ENCODE data around the gene TPST2. TPM values are rescaled to one million over a fixed set of nuclear protein-coding genes. Genes with fewer than 3 reads are reported as not detected.
"Not testable (repeated sequence)": the region's sequence is repeated elsewhere in the genome, so short reads cannot be mapped to it uniquely, and the experiment has no call there.

TPST2 gene
- total RNA-seq, 4 donors from 2014 or later, result 39.1 to 83.4 (median 60.6) TPM

GRCh38 chr22:26529345-26529744 lies 60.6 kb downstream of the TPST2 start:
- Histone ChIP-seq H3K4me1 (no peaks in the 10 kb centered on the region), H3K9me3 (no peaks in the 10 kb centered on the region), H3K4me3 (no peak overlapping the region), H3K36me3 (peaks cover 0 to 76% (median 5%) of the 10 kb centered on the region in 3 donors), H3K27me3 (no peaks in the 10 kb centered on the region), H3K27ac (no peak overlapping the region)
- WGBS, 2 donors, result 68 to 72% methylated on average over 2 of the region's 2 CpGs
- TF ChIP-seq POLR2A (IDR thresholded peaks at IDR 0.05) (no peak), EP300 (IDR thresholded peaks at IDR 0.05) (peak in 1 of 2 donors; percentile 16)
- DNase-seq (ENCODE audit: low spot score in 2 of 2), result no peak

GRCh38 chr22:26528518-26528917 lies 61.4 kb downstream of the TPST2 start:
- not testable (repeated sequence) for H3K27me3 ChIP-seq; H3K4me3 ChIP-seq; DNase-seq (ENCODE audit: low spot score in 2 of 2); H3K4me1 ChIP-seq; H3K27ac ChIP-seq; H3K9me3 ChIP-seq
- H3K36me3 ChIP-seq, result peaks cover 0 to 76% (median 5%) of the 10 kb centered on the region in 3 donors
- WGBS, 2 donors, result 87 to 91% methylated on average over 9 of the region's 9 CpGs

GRCh38 chr22:26527574-26528465 lies 62.1 kb downstream of the TPST2 start:
- no peak for TF ChIP-seq CTCF (IDR thresholded peaks at IDR 0.05)
- TF ChIP-seq EP300 (IDR thresholded peaks at IDR 0.05), result no peak
- no peak for TF ChIP-seq POLR2A (IDR thresholded peaks at IDR 0.05)

GRCh38 chr22:26527167-26527566 lies 62.8 kb downstream of the TPST2 start:
- no peak for DNase-seq (ENCODE audit: low spot score in 2 of 2)
- no peaks in the 10 kb centered on the region for H3K9me3 ChIP-seq
- TF ChIP-seq EP300 (IDR thresholded peaks at IDR 0.05), result no peak
- TF ChIP-seq POLR2A (IDR thresholded peaks at IDR 0.05), result no peak
- no peak for TF ChIP-seq CTCF (IDR thresholded peaks at IDR 0.05)
- H3K4me3 ChIP-seq, result no peak overlapping the region
- no peaks in the 10 kb centered on the region for H3K4me1 ChIP-seq
- H3K36me3 ChIP-seq, result peaks cover 0 to 67% (median 3%) of the 10 kb centered on the region in 3 donors
- no peaks in the 10 kb centered on the region for H3K27me3 ChIP-seq
- no peak overlapping the region for H3K27ac ChIP-seq
- 58 to 67% methylated on average over 3 of the region's 3 CpGs for WGBS, 2 donors

More at GRCh38 chr22:26527574-26528465, 62.1 kb downstream of the TPST2 start:
- H3K36me3 ChIP-seq, result peaks cover 0 to 73% (median 5%) of the 10 kb centered on the region in 3 donors
- no peak overlapping the region for H3K27ac ChIP-seq
- no peak overlapping the region for H3K4me3 ChIP-seq
- H3K27me3 ChIP-seq, result no peaks in the 10 kb centered on the region
- H3K4me1 ChIP-seq, result no peaks in the 10 kb centered on the region
- no peak for DNase-seq (ENCODE audit: low spot score in 2 of 2)
- H3K9me3 ChIP-seq, result no peaks in the 10 kb centered on the region
- WGBS, 2 donors, result 72 to 73% methylated on average over 15 of the region's 15 CpGs

- Histone ChIP-seq H3K36me3 (peaks cover 0 to 56% (median 0%) of the 10 kb centered on the region in 3 donors), H3K4me1 (no peaks in the 10 kb centered on the region), H3K27ac (no peak overlapping the region), H3K9me3 (no peaks in the 10 kb centered on the region), H3K27me3 (no peaks in the 10 kb centered on the region), H3K4me3 (no peak overlapping the region)
- no peak for DNase-seq (ENCODE audit: low spot score in 2 of 2)
- 87 to 88% methylated on average over 7 of the region's 7 CpGs for WGBS, 2 donors
- TF ChIP-seq POLR2A (IDR thresholded peaks at IDR 0.05) (no peak), CTCF (IDR thresholded peaks at IDR 0.05) (no peak), EP300 (IDR thresholded peaks at IDR 0.05) (no peak)
These were observed 63.9 kb downstream of the TPST2 start for GRCh38 chr22:26525946-26526564.

- no peak for TF ChIP-seq POLR2A (IDR thresholded peaks at IDR 0.05)
- no peak for TF ChIP-seq EP300 (IDR thresholded peaks at IDR 0.05)
- DNase-seq (ENCODE audit: low spot score in 2 of 2), result no peak
- Histone ChIP-seq H3K36me3 (peaks cover 0 to 45% (median 0%) of the 10 kb centered on the region in 3 donors), H3K27me3 (no peaks in the 10 kb centered on the region), H3K27ac (no peak overlapping the region), H3K4me1 (no peaks in the 10 kb centered on the region), H3K9me3 (no peaks in the 10 kb centered on the region), H3K4me3 (no peak overlapping the region)
- WGBS, 2 donors, result 73 to 88% methylated on average over 4 of the region's 4 CpGs
These were observed 65.1 kb downstream of the TPST2 start for GRCh38 chr22:26524870-26525269.

All from tibial nerve (tissue), 4 donors.